Measurements from ENCODE around the gene PCDHB10. TPM values are rescaled to one million over a fixed set of nuclear protein-coding genes. Genes with fewer than 3 reads are reported as not detected.
"Not testable (repeated sequence)": the region's sequence is repeated elsewhere in the genome, so short reads cannot be mapped to it uniquely, and the experiment has no call there.

PCDHB10 gene
- total RNA-seq = 1 to 10 TPM; 1.3 to 1.5 TPM
- long read RNA-seq = 0 reads

- peak; percentile 29 for DNase-seq
- intact Hi-C loops (cut with DNase I) = no loop called here
- no peak for ATAC-seq
These were observed at the start of gene PCDHB10 for GRCh38 chr5:141192110-141192725. Gene PCDHB10, plus strand, starts transcription at chr5:141192353. Its CDS starts 200 bp downstream, at chr5:141192553.

DNA sequence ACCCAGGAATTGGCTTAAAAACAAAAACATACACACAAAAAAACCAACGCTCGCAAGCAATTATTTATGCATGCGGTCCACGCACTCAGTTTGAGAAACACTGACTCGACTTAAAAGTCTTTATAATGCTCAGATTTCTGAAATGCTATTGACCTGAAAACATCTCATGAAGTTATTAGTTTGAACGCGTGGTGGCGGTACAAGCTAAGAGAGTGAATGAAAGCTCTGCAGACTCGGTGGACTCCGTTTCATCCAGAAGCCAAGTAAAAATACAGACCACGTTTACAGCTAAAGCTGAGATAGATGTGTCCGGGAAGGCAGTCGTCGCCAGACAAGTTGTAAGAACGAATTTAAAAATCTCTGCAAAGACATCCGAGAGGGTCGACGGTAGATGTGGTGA, 42.3 kb upstream of the PCDHB10 start, which contains the start of gene PCDHB6:
Gene PCDHB6, plus strand, starts transcription at position 246 of the 400 bp plus-strand sequence. CDS start 201 bp downstream, outside the sequence.
- DNase-seq (no peak), ATAC-seq (no peak)
- intact Hi-C loops (cut with DNase I) = no loop called here

DNA sequence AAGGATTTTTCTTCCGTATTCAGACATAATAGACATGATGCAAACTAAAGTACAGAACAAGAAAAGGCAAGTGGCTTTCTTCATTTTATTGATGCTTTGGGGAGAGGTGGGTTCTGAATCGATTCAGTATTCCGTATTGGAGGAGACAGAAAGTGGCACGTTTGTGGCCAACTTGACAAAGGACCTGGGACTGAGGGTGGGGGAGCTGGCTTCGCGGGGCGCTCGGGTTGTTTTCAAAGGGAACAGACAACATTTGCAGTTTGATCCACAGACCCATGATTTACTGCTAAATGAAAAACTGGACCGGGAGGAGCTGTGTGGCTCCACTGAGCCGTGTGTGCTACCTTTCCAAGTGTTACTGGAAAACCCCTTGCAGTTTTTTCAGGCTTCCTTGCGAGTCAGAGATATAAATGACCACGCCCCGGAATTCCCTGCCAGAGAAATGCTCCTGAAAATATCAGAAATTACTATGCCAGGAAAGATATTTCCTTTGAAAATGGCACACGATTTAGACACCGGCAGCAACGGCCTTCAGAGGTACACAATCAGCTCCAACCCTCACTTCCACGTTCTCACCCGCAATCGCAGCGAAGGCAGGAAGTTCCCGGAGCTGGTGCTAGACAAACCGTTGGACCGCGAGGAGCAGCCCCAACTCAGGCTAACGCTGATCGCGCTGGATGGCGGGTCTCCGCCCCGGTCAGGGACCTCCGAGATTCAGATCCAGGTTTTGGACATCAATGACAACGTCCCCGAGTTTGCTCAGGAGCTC, 41.7 kb upstream of the PCDHB10 start:
- ATAC-seq (no peak), DNase-seq (no peak)
- intact Hi-C loops (cut with DNase I) = no loop called here

DNA sequence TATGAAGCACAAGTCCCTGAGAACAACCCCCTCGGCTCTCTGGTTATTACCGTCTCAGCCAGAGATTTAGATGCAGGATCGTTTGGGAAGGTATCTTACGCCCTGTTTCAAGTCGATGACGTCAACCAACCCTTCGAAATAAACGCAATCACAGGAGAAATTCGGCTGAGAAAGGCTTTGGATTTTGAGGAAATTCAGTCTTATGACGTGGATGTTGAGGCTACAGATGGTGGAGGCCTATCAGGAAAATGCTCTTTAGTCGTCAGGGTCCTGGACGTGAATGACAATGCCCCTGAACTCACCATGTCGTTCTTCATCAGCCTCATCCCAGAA, 41.2 kb upstream of the PCDHB10 start:
- intact Hi-C loops (cut with DNase I) = no loop called here
- DNase-seq = no peak
- no peak for ATAC-seq

GRCh38 chr5:141151632-141152031, 40.5 kb upstream of the PCDHB10 start:
- ATAC-seq; intact Hi-C loops (cut with DNase I); DNase-seq: not testable (repeated sequence)

DNA sequence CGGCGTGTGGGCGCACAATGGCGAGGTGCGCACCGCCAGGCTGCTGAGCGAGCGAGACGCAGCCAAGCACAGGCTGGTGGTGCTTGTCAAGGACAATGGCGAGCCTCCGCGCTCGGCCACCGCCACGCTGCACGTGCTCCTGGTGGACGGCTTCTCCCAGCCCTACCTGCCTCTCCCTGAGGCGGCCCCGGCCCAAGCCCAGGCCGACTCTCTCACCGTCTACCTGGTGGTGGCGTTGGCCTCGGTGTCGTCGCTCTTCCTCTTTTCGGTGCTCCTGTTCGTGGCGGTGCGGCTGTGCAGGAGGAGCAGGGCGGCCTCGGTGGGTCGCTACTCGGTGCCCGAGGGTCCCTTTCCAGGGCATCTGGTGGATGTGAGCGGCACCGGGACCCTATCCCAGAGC, 40.1 kb upstream of the PCDHB10 start:
- ATAC-seq; intact Hi-C loops (cut with DNase I); DNase-seq: not testable (repeated sequence)

GRCh38 chr5:141155540-141156374, 36.4 kb upstream of the PCDHB10 start:
- ATAC-seq = no peak
- no peak for DNase-seq
- intact Hi-C loops (cut with DNase I) = no loop called here

- ATAC-seq; intact Hi-C loops (cut with DNase I); DNase-seq: not testable (repeated sequence)
These were observed 34.8 kb upstream of the PCDHB10 start for GRCh38 chr5:141157356-141157755.

- intact Hi-C loops (cut with DNase I); ATAC-seq; DNase-seq: not testable (repeated sequence)
These were observed 34.3 kb upstream of the PCDHB10 start for GRCh38 chr5:141157901-141158300.

- intact Hi-C loops (cut with DNase I) = no loop called here
- DNase-seq (no peak), ATAC-seq (no peak)
These were observed 19.6 kb upstream of the PCDHB10 start, which contains the start of gene PCDHB7 for GRCh38 chr5:141172381-141173204. Gene PCDHB7, plus strand, starts transcription at chr5:141172644. Its CDS starts 192 bp downstream, at chr5:141172836.

GRCh38 chr5:141174291-141175104, 17.7 kb upstream of the PCDHB10 start:
- intact Hi-C loops (cut with DNase I); DNase-seq; ATAC-seq: not testable (repeated sequence)

- intact Hi-C loops (cut with DNase I) = no loop called here
- ATAC-seq (no peak), DNase-seq (no peak)
These were observed 16.2 kb upstream of the PCDHB10 start for GRCh38 chr5:141175933-141176332.

DNA sequence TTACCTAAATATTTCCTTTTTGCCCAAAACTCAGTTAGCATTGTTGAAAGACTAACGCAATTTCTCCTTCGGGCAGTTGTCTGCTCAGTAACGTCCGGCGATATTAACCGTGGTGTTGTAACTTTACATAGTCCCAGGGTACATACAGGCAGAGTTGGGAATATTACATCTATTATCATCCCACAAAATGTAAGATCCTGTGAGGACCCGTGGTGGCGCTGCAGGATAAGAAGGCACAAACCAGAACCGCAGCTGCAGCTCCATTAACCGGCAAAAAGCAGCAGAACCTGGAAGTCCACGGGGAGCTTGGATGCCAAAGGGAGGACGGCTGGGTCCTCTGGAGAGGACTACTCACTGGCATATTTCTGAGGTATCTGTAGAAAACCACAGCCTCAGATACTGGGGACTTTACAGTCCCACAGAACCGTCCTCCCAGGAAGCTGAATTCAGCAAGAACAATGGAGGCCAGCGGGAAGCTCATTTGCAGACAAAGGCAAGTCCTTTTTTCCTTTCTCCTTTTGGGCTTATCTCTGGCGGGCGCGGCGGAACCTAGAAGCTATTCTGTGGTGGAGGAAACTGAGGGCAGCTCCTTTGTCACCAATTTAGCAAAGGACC, 14.5 kb upstream of the PCDHB10 start, which contains the start of gene PCDHB8:
Gene PCDHB8, plus strand, starts transcription at position 214 of the 615 bp plus-strand sequence. Its CDS starts 245 bp downstream, at position 459.
- intact Hi-C loops (cut with DNase I) = not testable (repeated sequence)
- ATAC-seq = peak; percentile 65 to 68

DNA sequence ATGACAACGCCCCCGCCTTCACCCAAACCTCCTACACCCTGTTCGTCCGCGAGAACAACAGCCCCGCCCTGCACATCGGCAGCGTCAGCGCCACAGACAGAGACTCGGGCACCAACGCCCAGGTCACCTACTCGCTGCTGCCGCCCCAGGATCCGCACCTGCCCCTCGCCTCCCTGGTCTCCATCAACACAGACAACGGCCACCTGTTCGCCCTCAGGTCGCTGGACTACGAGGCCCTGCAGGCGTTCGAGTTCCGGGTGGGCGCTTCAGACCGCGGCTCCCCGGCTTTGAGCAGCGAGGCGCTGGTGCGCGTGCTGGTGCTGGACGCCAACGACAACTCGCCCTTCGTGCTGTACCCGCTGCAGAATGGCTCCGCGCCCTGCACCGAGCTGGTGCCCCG, 12.8 kb upstream of the PCDHB10 start:
- DNase-seq; ATAC-seq; intact Hi-C loops (cut with DNase I): not testable (repeated sequence)

More for the DNA sequence above, 14.5 kb upstream of the PCDHB10 start, which contains the start of gene PCDHB8:
- DNase-seq = not testable (repeated sequence)

- intact Hi-C loops (cut with DNase I); DNase-seq; ATAC-seq: not testable (repeated sequence)
These were observed 12.3 kb upstream of the PCDHB10 start for GRCh38 chr5:141179876-141180275.

DNA sequence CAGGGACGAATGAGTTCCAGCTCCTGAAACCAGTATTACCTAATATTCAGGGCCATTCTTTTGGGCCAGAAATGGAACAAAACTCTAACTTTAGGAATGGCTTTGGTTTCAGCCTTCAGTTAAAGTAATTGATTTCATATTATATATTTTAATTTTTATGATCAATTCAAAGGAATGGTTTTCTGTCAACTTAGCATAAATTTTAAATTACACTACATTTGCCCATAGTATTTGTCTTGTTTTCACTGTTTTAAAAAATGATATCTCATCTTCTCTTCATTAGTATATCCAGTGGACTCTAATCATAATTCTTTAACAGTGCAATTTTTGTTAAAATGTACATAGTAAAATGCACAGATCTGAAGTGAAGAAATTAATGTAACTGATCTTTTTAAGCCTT, 11.8 kb upstream of the PCDHB10 start:
- intact Hi-C loops (cut with DNase I) = no loop called here
- ATAC-seq (no peak), DNase-seq (no peak)

- ATAC-seq (peak; percentile 50 to 73), DNase-seq (no peak)
- intact Hi-C loops (cut with DNase I) = no loop called here
These were observed 9.9 kb upstream of the PCDHB10 start, which contains the start of gene PCDHB16 for GRCh38 chr5:141182248-141182647. Gene PCDHB16, plus strand, starts transcription at chr5:141182387. Its CDS starts 173 bp downstream, at chr5:141182560.
